BLaER1 (cell line): ENCODE data around the gene MPPE1.
"Not testable (repeated sequence)": the region's sequence is repeated elsewhere in the genome, so short reads cannot be mapped to it uniquely, and the experiment has no call there.

Source experiments
- H3K27ac ChIP-seq: shearing (Covaris generic); formaldehyde crosslinking; 2 replicates; pipeline ENCODE4 v1.8.1; 2022
- H3K27me3 ChIP-seq: shearing (Covaris generic); formaldehyde crosslinking; 2 replicates; pipeline ENCODE4 v1.8.1; 2022
- H3K36me3 ChIP-seq: shearing (Covaris generic); formaldehyde crosslinking; 2 replicates; pipeline ENCODE4 v1.8.1; 2022
- H3K4me1 ChIP-seq: shearing (Covaris generic); formaldehyde crosslinking; 2 replicates; pipeline ENCODE4 v1.8.1; 2022
- H3K4me2 ChIP-seq: shearing (Covaris generic); formaldehyde crosslinking; 2 replicates; pipeline ENCODE4 v1.8.1; 2022
- H3K4me3 ChIP-seq: shearing (Covaris generic); formaldehyde crosslinking; 2 replicates; pipeline ENCODE4 v1.8.1; 2022
- H3K9ac ChIP-seq: shearing (Covaris generic); formaldehyde crosslinking; 2 replicates; pipeline ENCODE4 v1.8.1; 2022
- H3K9me3 ChIP-seq: shearing (Covaris generic); formaldehyde crosslinking; 2 replicates; pipeline ENCODE4 v1.8.1; 2022
- H4K20me1 ChIP-seq: shearing (Covaris generic); formaldehyde crosslinking; 2 replicates; pipeline ENCODE4 v1.8.1; 2022
- Cebpa-rat ChIP-seq: shearing (Covaris generic); IDR thresholded peaks from 2 replicates; pipeline ENCODE4 v1.8.1; 2022

The MPPE1 gene

GRCh38 chr18:11947214-11948191 is 39.4 kb upstream of the MPPE1 start:
- no peak for TF ChIP-seq Cebpa-rat

GRCh38 chr18:11946756-11947155 is 38.6 kb upstream of the MPPE1 start:
- no peak for TF ChIP-seq Cebpa-rat
- no peaks in the 10 kb centered on the region for H3K27me3 ChIP-seq
- peak overlapping the region; percentile 75 for H3K27ac ChIP-seq
- H3K4me2 ChIP-seq = peak overlapping the region; percentile 88
- H3K36me3 ChIP-seq = no peaks in the 10 kb centered on the region
- H4K20me1 ChIP-seq = no peaks in the 10 kb centered on the region
- H3K4me1 ChIP-seq = peaks cover 18% of the 10 kb centered on the region
- H3K9me3 ChIP-seq = no peaks in the 10 kb centered on the region
- peak overlapping the region; percentile 60 for H3K4me3 ChIP-seq
- peak overlapping the region; percentile 64 for H3K9ac ChIP-seq

More at GRCh38 chr18:11947214-11948191, 39.4 kb upstream of the MPPE1 start:
- peak overlapping the region; percentile 88 for H3K4me2 ChIP-seq
- peak overlapping the region; percentile 75 for H3K27ac ChIP-seq
- peak overlapping the region; percentile 60 for H3K4me3 ChIP-seq
- H3K4me1 ChIP-seq = peaks cover 18% of the 10 kb centered on the region
- H3K27me3 ChIP-seq = no peaks in the 10 kb centered on the region
- H3K36me3 ChIP-seq = no peaks in the 10 kb centered on the region
- no peaks in the 10 kb centered on the region for H4K20me1 ChIP-seq
- H3K9me3 ChIP-seq = no peaks in the 10 kb centered on the region
- peak overlapping the region; percentile 64 for H3K9ac ChIP-seq

GRCh38 chr18:11945834-11946659 is 37.9 kb upstream of the MPPE1 start:
- H3K9me3 ChIP-seq, H3K9ac ChIP-seq, H3K36me3 ChIP-seq, H4K20me1 ChIP-seq, H3K27me3 ChIP-seq, H3K27ac ChIP-seq, H3K4me3 ChIP-seq: not testable (repeated sequence)
- H3K4me1 ChIP-seq = peaks cover 18% of the 10 kb centered on the region
- peak overlapping the region; percentile 88 for H3K4me2 ChIP-seq

- no peak for TF ChIP-seq Cebpa-rat
- H4K20me1 ChIP-seq = no peaks in the 10 kb centered on the region
- H3K4me3 ChIP-seq = no peak overlapping the region
- H3K9me3 ChIP-seq = no peaks in the 10 kb centered on the region
- no peak overlapping the region for H3K4me2 ChIP-seq
- H3K9ac ChIP-seq = no peak overlapping the region
- H3K4me1 ChIP-seq = peaks cover 18% of the 10 kb centered on the region
- H3K27ac ChIP-seq = no peak overlapping the region
- no peaks in the 10 kb centered on the region for H3K27me3 ChIP-seq
- H3K36me3 ChIP-seq = no peaks in the 10 kb centered on the region
These were observed 36.7 kb upstream of the MPPE1 start for GRCh38 chr18:11944786-11945185.

- Histone ChIP-seq H3K36me3 (no peaks in the 10 kb centered on the region), H3K27me3 (no peaks in the 10 kb centered on the region), H3K4me2 (no peak overlapping the region), H3K9me3 (no peaks in the 10 kb centered on the region), H3K9ac (no peak overlapping the region), H3K4me3 (no peak overlapping the region), H3K4me1 (peaks cover 18% of the 10 kb centered on the region), H3K27ac (no peak overlapping the region), H4K20me1 (no peaks in the 10 kb centered on the region)
- TF ChIP-seq Cebpa-rat = no peak
These were observed 36.1 kb upstream of the MPPE1 start for GRCh38 chr18:11944252-11944651.

GRCh38 chr18:11943551-11943950 is 35.4 kb upstream of the MPPE1 start:
- Histone ChIP-seq H3K9ac (no peak overlapping the region), H3K9me3 (no peaks in the 10 kb centered on the region), H3K27me3 (no peaks in the 10 kb centered on the region), H3K4me2 (no peak overlapping the region), H4K20me1 (no peaks in the 10 kb centered on the region), H3K4me1 (peaks cover 18% of the 10 kb centered on the region), H3K4me3 (no peak overlapping the region), H3K36me3 (no peaks in the 10 kb centered on the region), H3K27ac (no peak overlapping the region)
- TF ChIP-seq Cebpa-rat = no peak

GRCh38 chr18:11940956-11941355 is 32.8 kb upstream of the MPPE1 start:
- Histone ChIP-seq H3K4me2 (no peak overlapping the region), H3K36me3 (no peaks in the 10 kb centered on the region), H3K9me3 (no peaks in the 10 kb centered on the region), H4K20me1 (no peaks in the 10 kb centered on the region), H3K27ac (no peak overlapping the region), H3K4me3 (no peak overlapping the region), H3K9ac (no peak overlapping the region), H3K27me3 (no peaks in the 10 kb centered on the region), H3K4me1 (no peaks in the 10 kb centered on the region)
- TF ChIP-seq Cebpa-rat = no peak

- Histone ChIP-seq H3K4me2 (no peak overlapping the region), H4K20me1 (no peaks in the 10 kb centered on the region), H3K36me3 (no peaks in the 10 kb centered on the region), H3K27ac (no peak overlapping the region), H3K4me3 (no peak overlapping the region), H3K4me1 (no peaks in the 10 kb centered on the region), H3K9ac (no peak overlapping the region), H3K27me3 (no peaks in the 10 kb centered on the region), H3K9me3 (no peaks in the 10 kb centered on the region)
- no peak for TF ChIP-seq Cebpa-rat
These were observed 29.9 kb upstream of the MPPE1 start for GRCh38 chr18:11937874-11938478.

- H3K4me2 ChIP-seq = no peak overlapping the region
- H3K27me3 ChIP-seq = no peaks in the 10 kb centered on the region
- no peaks in the 10 kb centered on the region for H3K4me1 ChIP-seq
- H3K9me3 ChIP-seq = no peaks in the 10 kb centered on the region
- no peaks in the 10 kb centered on the region for H4K20me1 ChIP-seq
- no peak overlapping the region for H3K4me3 ChIP-seq
- H3K36me3 ChIP-seq = no peaks in the 10 kb centered on the region
- no peak overlapping the region for H3K27ac ChIP-seq
- no peak overlapping the region for H3K9ac ChIP-seq
- no peak for TF ChIP-seq Cebpa-rat
These were observed 24.3 kb upstream of the MPPE1 start for GRCh38 chr18:11932393-11932792.

- no peaks in the 10 kb centered on the region for H3K4me1 ChIP-seq
- H3K4me2 ChIP-seq = no peak overlapping the region
- no peaks in the 10 kb centered on the region for H4K20me1 ChIP-seq
- no peaks in the 10 kb centered on the region for H3K9me3 ChIP-seq
- TF ChIP-seq Cebpa-rat = no peak
- no peaks in the 10 kb centered on the region for H3K36me3 ChIP-seq
- H3K4me3 ChIP-seq = no peak overlapping the region
- H3K9ac ChIP-seq = no peak overlapping the region
- H3K27me3 ChIP-seq = no peaks in the 10 kb centered on the region
- no peak overlapping the region for H3K27ac ChIP-seq
These were observed 19.4 kb upstream of the MPPE1 start for GRCh38 chr18:11927497-11927896.
